Measurements from ENCODE around the gene CTIF.

Gene CTIF

GRCh38 chr18:48839819-48840490 is 301.1 kb downstream of the CTIF start:
- no peak for DNase-seq (ENCODE audit: low read depth in 2 of 2, low spot score in 1 of 2)

DNA sequence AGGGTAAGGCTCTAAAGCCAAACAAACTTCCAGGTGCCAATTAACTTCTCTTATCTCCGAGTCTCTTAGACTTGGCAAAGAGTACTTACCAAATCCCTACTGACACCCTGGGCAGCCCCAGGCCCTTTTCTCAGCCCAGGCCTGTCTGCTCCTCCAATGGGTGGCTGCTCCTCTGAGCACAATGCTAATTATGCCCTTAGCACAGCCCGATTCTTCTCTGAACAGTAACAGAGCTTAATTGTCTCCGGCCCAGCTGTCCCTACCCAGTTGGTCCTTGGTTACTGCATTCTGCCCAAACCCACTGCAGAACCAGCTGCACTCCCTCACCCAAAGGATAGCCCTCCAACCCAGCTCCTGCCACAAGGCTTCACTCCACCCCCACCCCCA is 301.7 kb downstream of the CTIF start:
- DNase-seq (ENCODE audit: low read depth in 2 of 2, low spot score in 1 of 2): no peak

- DNase-seq (ENCODE audit: low read depth in 2 of 2, low spot score in 1 of 2): no peak
Measured at GRCh38 chr18:48841381-48842258, 302.8 kb downstream of the CTIF start.

DNA sequence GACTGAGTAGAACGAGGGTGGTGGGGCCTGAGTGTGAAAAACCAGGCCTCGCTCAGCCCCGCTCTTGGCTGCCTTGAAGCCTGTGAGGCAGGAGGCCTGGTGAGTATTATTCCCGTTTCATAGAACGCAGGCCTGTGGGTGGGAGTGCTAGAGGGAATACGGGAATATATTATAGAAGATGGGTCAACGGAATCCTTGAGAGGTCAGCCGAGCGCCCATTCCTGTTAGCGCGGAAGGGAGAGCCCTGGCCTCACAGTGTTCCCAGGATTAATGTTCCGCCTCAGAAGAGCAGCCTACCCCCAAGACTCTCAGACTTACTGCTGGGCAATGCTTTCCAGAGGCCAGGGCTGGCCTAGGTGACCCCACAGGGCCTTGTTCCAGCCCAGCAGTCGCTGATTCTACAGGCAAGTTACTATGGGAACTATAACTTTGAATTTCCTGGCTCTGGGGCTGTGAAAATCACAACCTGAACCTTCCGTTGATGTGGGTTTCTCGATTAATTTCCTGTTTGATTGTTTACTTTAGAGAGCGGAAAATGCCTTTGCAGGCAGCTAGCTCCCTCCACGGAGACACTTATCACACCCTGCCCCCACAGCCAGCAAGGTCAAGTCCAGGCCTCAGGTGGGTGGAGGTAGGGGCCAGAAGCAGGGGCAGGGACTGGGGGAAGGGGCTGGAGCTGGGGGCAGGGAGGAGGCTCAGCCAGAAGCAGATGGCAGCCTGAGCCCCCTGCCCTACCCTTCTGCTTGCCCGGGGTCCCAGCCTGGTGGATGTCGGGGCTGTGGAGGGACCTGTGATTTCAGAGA is 303.6 kb downstream of the CTIF start:
- DNase-seq (ENCODE audit: low read depth in 2 of 2, low spot score in 1 of 2): peak in 1 of 2 donors; percentile 36

DNA sequence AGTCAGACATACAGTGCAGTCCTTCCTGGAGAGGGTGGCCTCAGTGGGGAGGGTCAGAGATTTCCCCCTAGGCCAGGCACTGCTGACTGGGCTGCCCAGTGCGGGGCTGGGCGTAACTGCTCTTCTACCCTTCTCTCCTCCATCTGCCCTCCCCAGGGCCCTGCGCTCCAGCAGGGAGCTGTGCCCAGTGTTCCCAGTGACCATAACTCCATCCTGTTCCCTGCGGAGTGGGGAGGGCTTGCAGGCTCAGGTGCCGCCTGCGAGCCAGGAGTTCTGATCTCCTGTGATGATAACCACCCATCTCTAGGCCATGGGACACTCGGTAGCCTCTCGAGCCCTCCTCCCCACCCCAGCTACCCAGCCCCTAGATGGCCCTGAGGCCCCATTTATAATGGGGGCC is 304.3 kb downstream of the CTIF start:
- DNase-seq (ENCODE audit: low read depth in 2 of 2, low spot score in 1 of 2): no peak

- DNase-seq (ENCODE audit: low read depth in 2 of 2, low spot score in 1 of 2): no peak
Measured at GRCh38 chr18:48843596-48843995, 304.8 kb downstream of the CTIF start.

GRCh38 chr18:48844271-48844670 is 305.4 kb downstream of the CTIF start:
- no peak for DNase-seq (ENCODE audit: low read depth in 2 of 2, low spot score in 1 of 2)

- DNase-seq (ENCODE audit: low read depth in 2 of 2, low spot score in 1 of 2): no peak
Measured at GRCh38 chr18:48845174-48845573, 306.3 kb downstream of the CTIF start.

DNA sequence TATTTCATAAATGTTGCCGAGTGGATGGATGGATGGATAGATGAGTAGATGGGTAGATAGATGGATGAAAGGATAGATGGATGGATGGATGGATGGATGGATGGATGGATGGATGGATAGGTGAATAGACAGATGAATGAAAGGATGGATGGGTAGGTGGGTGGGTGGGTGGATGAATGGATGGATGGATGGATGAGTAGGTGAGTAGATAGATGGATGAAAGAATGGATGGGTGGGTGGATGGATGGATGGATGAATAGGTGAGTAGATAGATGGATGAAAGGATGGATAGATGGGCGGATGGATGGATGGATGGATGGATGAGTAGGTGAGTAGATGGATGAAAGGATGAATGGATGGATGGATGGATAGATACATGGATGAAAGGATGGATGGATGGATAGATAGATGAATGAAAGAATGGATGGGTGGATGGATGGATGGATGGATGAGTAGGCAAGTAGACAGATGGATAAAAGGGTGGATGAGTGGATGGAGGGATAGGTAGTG is 307.6 kb downstream of the CTIF start:
- no peak for DNase-seq (ENCODE audit: low read depth in 2 of 2, low spot score in 1 of 2)

- DNase-seq (ENCODE audit: low read depth in 2 of 2, low spot score in 1 of 2): no peak
Measured at GRCh38 chr18:48847807-48848486, 309.1 kb downstream of the CTIF start.

DNA sequence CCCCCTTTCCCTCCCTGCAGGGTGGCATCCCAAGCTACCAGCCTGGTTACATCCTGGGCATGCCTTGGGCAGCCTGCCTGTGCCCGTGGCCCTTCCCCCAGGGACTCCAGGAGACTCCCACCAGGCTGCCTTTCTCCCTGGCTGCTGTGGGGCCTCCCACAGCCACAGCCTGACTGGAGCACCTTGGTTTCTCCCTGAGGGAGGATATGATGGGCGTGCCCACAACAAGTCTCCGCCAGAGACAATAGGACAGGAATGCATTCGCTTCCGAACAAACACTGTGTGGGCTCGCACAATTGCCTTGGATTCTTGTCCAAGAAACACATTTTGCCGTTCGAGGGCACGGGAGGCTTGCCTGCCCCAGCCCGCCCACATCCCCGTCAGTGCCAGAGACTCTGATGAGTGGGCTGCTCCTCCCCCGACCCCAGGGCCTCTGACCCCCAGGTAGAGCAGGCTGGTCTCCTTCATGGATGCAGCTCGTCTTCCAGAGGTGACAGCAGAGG is 309.9 kb downstream of the CTIF start:
- no peak for DNase-seq (ENCODE audit: low read depth in 2 of 2, low spot score in 1 of 2)

GRCh38 chr18:48850822-48851598 is 312.2 kb downstream of the CTIF start:
- DNase-seq (ENCODE audit: low read depth in 2 of 2, low spot score in 1 of 2): no peak

GRCh38 chr18:48851599-48851960 is 312.7 kb downstream of the CTIF start:
- no peak for DNase-seq (ENCODE audit: low read depth in 2 of 2, low spot score in 1 of 2)

GRCh38 chr18:48852292-48852691 is 313.5 kb downstream of the CTIF start:
- no peak for DNase-seq (ENCODE audit: low read depth in 2 of 2, low spot score in 1 of 2)

DNA sequence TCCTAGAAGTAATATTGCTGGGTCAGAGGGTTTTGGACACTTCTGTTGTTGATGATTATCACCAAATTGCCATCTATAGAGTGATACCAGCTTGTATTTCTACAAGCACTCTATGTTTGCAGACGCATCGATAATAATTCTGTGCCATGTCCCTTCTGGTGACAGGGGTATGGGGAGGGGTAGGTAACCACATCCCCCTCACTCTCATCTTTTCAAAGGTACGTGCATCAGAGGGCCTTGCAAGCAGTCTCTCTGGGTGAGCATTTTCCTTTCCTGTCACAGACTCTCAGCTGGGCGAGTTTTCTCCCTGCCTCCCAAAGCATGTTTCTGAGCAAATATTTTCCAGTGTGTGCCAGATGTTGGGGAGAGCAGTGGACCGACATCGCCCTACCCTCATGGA is 314.0 kb downstream of the CTIF start:
- no peak for DNase-seq (ENCODE audit: low read depth in 2 of 2, low spot score in 1 of 2)

GRCh38 chr18:48853588-48853987 is 314.8 kb downstream of the CTIF start:
- no peak for DNase-seq (ENCODE audit: low read depth in 2 of 2, low spot score in 1 of 2)

DNA sequence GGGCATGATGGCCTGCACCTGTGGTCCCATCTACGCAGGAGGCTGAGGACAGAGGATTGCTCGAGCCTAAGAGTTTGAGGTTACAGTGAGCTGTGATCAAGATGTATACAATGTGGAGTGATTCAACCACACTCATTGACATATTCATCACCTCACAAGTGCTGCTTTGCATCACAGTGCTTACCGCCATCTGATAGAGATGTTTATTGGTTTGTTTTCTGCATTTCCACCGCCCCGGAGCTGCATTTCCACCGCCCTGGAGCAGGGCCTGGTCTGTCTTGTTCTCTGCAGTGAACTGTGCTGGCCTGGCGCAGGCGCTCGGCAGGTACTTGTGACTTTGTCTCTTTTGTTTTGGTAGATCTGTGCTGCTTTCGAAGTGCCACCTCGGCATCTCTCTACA is 315.9 kb downstream of the CTIF start:
- DNase-seq (ENCODE audit: low read depth in 2 of 2, low spot score in 1 of 2): no peak

GRCh38 chr18:48855422-48856377 is 316.9 kb downstream of the CTIF start:
- DNase-seq (ENCODE audit: low read depth in 2 of 2, low spot score in 1 of 2): no peak

Measured in stimulated activated CD8-positive, alpha-beta memory T cell treated with anti-CD3 and anti-CD28 coated beads, Interleukin-4, amount 100 ng/mL, for 1 hour (primary cell).